Measurements from ENCODE around the gene ZFP36.
A peak's percentile ranks its signal among the peaks of the same experiment; 100 is the strongest.

DNA sequence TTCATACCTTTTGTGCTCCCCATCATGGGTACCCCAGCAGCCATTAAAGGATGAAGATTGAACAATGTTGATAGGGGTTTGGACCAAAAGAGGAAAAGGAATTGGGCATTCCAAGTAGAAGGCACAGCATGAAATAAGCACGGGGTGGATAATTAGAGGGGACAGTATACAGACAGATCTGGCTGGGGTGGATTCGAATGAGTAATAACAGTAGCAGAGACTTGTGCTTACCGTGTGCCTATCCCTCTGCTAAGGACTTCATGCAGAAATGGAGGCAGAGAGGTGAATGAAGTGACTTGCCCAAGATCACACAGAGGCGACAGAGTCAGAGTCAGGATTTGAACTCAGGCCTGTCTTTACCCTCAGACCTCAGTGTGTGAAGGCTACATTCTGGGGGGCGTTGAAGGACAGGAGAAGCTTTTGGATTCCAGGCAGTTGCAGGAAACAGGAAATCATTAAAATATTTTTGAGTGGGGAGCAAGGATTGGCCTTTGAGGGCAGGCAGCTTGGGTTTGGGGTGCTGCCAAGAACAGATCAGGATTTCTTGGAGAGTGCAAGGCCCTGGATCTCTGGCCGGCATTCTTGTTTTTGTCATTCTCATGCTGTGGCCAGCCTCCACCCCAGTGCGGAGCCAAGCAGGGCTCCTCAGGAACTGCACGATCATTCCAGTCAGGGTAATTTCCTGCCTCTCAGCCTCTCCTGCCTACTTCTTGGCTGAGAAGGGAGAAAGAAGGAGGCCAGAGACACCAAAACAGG lies 34.4 kb upstream of the ZFP36 start:
- TF ChIP-seq, protein P1, sequence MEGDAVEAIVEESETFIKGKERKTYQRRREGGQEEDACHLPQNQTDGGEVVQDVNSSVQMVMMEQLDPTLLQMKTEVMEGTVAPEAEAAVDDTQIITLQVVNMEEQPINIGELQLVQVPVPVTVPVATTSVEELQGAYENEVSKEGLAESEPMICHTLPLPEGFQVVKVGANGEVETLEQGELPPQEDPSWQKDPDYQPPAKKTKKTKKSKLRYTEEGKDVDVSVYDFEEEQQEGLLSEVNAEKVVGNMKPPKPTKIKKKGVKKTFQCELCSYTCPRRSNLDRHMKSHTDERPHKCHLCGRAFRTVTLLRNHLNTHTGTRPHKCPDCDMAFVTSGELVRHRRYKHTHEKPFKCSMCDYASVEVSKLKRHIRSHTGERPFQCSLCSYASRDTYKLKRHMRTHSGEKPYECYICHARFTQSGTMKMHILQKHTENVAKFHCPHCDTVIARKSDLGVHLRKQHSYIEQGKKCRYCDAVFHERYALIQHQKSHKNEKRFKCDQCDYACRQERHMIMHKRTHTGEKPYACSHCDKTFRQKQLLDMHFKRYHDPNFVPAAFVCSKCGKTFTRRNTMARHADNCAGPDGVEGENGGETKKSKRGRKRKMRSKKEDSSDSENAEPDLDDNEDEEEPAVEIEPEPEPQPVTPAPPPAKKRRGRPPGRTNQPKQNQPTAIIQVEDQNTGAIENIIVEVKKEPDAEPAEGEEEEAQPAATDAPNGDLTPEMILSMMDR (IDR thresholded peaks at IDR 0.05), result no peak
- no peak for TF ChIP-seq POLR2A (IDR thresholded peaks at IDR 0.05)
- TF ChIP-seq POLR2AphosphoS5 (IDR thresholded peaks at IDR 0.05), result peak; percentile 74

Measured in prostate gland (tissue), 2 donors.